Right lobe of liver (tissue), 6 donors: ENCODE data around the gene LGALS8. TPM values are rescaled to one million over a fixed set of nuclear protein-coding genes. Genes with fewer than 3 reads are reported as not detected.

Experiments used
- ATAC-seq, 4 donors: fragments of 200-7000 bp; cut with Tn5 transposase; one replicate each; pipeline ENCODE4 v1.9.1; 2020; ENCODE audit warnings: mild to moderate bottlenecking in 4 of 4, moderate library complexity in 4 of 4
- DNase-seq, 3 donors: peaks; one replicate each; pipeline ENCODE4 v3.0.0-alpha.2; 2020
- H3K27ac ChIP-seq, 3 donors: fragments of 200-600 bp; one replicate each; pipeline ENCODE4 v1.8.0; 2022
- H3K27me3 ChIP-seq, 2 donors: fragments of 200-600 bp; one replicate each; pipeline ENCODE4 v1.8.0; 2022
- H3K36me3 ChIP-seq, 4 donors: fragments of 200-600 bp; sonication (generic) in 1 of 4; one replicate each; pipeline versions ENCODE4 v1.5.1 to v1.8.0; 2017 to 2022; ENCODE audit warnings: control low read depth in 1 of 4
- H3K4me1 ChIP-seq, 4 donors: fragments of 200-600 bp; sonication (generic) in 1 of 4; one replicate each; pipeline versions ENCODE4 v1.5.1 to v1.8.0; 2017 to 2022; ENCODE audit warnings: control low read depth in 1 of 4
- H3K4me3 ChIP-seq, 3 donors: fragments of 200-600 bp; one replicate each; pipeline ENCODE4 v1.8.0; 2022
- H3K9me3 ChIP-seq, 4 donors: fragments of 200-600 bp; sonication (generic) in 1 of 4; one replicate each; pipeline versions ENCODE4 v1.5.1 to v1.8.0; 2017 to 2022; ENCODE audit warnings: control low read depth in 1 of 4
- POLR2A ChIP-seq: fragments of 450-650 bp; IDR thresholded peaks from one replicate; pipeline ENCODE4 v1.6.1; 2017; ENCODE audit warnings: antibody characterized with exemption, mild to moderate bottlenecking
- WGBS: methylation state at CpG from one replicate; pipeline ENCODE4 v1.1.6; 2018; ENCODE audit warnings: low coverage, low lambda C conversion rate; ENCODE audit not compliant: insufficient coverage; ENCODE audit errors: missing lambda C conversion rate; 5-methylcytosine and 5-hydroxymethylcytosine counted together
- intact Hi-C, 2 donors: fragments of 100-400 bp; cut with DNase I; formaldehyde crosslinking; loops; one replicate each; pipeline versions ENCODE4 v1.11.2 to v1.14.1; 2022
- total RNA-seq, 6 experiments: library from RNA; depleted of rRNA in 2 of 6; stranded (reverse); fragments of >200 nt in 2 of 6; fragmentation: NEBNext Ultra II Directional in 3 of 6; extraction: Animal tissue kit (Norgen Biotek cat#: 25700) in 3 of 6; gene quantifications; one replicate each; pipeline versions ENCODE4 v1.1.0 to v1.2.4, GENCODE V29; 2016 to 2023
- TF ChIP-seq, protein P1 (sequence below), 4 donors: fragments of 200-600 bp in 3 of 4; fragments of 450-650 bp in 1 of 4; IDR thresholded peaks; one replicate each; pipeline versions ENCODE4 v1.5.1 to v1.8.0; 2016 to 2022; ENCODE audit warnings: antibody characterized with exemption in 4 of 4, mild to moderate bottlenecking in 2 of 4
- donor health status: DM: no; HTN: yes; CAD: no.
- donor health status: DM: no; HTN: no; CAD: no.
- donor health status: DM: no; HTN: no; CAD: no.
- donor health status: DM: no; HTN: yes; CAD: no.
- donor health status: DM: no; HTN: yes; CAD: no.

The LGALS8 gene
- total RNA-seq, 6 experiments from 2014 or later, result 30.4 to 69.3 (median 42.3) TPM

DNA sequence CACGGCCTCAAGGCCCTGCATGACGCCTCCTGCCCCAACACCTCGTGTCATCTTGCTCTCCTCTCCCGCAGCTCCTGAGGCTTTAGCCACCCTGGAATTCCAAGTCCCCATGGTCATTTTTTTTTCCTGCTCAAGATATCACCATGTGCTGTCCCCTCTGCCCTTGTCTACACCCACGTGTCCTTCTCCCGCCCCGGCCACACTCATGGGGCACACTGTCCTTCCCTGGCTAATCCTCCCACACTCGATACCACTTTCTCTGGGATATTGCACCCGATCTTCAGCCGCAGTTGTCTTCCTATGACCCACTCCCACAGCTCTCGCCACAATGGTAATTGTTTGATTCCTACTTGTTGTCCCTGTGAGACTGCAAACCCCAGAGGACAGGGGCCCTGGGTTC is 29.7 kb upstream of the LGALS8 start:
- no peaks in the 10 kb centered on the region for H3K4me1 ChIP-seq
- no peak overlapping the region for H3K4me3 ChIP-seq
- intact Hi-C loops, result no loop called here
- H3K9me3 ChIP-seq, result no peaks in the 10 kb centered on the region
- DNase-seq, result no peak
- H3K27me3 ChIP-seq, result no peaks in the 10 kb centered on the region
- no peak for ATAC-seq
- 98% methylated on average over 7 of the region's 11 CpGs for WGBS
- no peaks in the 10 kb centered on the region for H3K36me3 ChIP-seq
- H3K27ac ChIP-seq, result no peak overlapping the region
- TF ChIP-seq, protein P1, sequence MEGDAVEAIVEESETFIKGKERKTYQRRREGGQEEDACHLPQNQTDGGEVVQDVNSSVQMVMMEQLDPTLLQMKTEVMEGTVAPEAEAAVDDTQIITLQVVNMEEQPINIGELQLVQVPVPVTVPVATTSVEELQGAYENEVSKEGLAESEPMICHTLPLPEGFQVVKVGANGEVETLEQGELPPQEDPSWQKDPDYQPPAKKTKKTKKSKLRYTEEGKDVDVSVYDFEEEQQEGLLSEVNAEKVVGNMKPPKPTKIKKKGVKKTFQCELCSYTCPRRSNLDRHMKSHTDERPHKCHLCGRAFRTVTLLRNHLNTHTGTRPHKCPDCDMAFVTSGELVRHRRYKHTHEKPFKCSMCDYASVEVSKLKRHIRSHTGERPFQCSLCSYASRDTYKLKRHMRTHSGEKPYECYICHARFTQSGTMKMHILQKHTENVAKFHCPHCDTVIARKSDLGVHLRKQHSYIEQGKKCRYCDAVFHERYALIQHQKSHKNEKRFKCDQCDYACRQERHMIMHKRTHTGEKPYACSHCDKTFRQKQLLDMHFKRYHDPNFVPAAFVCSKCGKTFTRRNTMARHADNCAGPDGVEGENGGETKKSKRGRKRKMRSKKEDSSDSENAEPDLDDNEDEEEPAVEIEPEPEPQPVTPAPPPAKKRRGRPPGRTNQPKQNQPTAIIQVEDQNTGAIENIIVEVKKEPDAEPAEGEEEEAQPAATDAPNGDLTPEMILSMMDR (IDR thresholded peaks at IDR 0.05), result no peak
- TF ChIP-seq POLR2A, result no peak

DNA sequence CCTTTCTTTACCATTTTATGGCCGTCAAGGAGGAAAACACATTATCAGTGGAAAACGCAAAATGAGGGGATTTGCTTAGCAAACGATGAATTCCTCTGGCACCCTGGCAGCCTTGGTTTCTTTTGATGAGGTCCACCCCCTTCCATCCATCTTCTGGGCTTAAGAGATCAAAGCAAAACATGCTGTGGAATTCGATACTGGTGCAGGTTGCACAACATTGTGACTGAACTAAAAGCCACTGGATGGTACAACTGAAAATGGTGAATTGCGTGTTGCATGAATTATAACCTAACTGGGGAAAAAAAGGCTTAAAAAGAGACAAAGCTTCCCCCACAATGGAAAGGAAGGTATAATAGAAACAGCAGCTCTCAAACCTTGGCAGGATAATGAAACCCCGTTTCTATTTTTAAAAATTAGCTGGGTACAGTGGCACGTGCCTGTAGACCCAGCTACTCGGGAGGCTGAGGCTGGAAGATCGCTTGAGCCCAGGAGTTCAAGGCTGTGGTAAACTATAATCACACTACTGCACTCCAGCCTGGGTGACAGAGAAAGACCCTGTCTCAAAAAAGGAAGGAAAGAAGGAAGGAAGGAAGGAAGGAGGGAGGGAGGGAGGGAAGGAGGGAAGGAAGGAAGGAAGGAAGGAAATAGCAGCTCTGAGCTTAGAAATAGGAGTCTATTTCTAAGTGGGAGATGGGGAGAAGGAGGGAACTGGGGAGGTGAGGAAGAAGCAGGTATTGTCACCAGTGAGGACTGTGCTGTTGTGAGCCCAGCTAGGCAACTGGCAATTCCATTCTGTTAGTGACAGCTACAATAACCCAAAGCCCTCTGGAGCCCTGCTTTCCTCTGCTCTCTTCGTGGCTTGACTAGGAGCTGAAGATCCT is 29.0 kb upstream of the LGALS8 start:
- intact Hi-C loops, result no loop called here
- no peak for ATAC-seq

DNA sequence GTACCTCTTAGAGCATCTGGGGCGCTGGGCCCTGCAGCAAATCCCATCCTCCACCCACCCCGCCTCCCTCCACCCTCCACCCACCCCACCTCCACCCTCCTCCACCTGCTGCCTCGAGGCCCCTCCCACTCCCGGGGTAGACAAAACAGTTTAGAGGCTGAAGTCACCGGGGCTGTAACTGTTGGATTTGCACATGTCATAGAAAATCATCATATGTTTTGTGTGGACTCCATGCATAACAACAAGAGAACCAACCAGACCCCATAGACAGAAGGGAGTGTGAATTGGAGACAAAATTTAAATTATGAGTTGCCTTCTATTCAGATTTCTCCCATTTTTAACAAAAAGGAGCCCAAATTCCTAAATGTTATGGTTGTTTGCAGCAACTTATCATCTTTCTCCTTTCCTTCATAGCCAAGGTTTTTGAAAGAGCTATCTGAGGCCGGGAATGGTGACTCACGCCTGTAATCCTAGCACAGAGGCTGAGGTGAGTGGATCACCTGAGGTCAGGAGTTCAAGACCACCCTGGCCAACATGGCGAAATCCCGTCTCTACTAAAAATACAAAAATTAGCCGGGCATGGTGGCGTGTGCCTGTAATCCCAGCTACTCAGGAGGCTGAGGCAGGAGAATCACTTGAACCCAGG is 28.2 kb upstream of the LGALS8 start:
- no peak for DNase-seq
- no peaks in the 10 kb centered on the region for H3K9me3 ChIP-seq
- H3K4me1 ChIP-seq, result no peaks in the 10 kb centered on the region
- 59% methylated on average over 5 of the region's 11 CpGs for WGBS
- no peak for ATAC-seq
- no peaks in the 10 kb centered on the region for H3K27me3 ChIP-seq
- H3K36me3 ChIP-seq, result no peaks in the 10 kb centered on the region
- H3K27ac ChIP-seq, result no peak overlapping the region
- H3K4me3 ChIP-seq, result no peak overlapping the region
- TF ChIP-seq, protein P1 (IDR thresholded peaks at IDR 0.05), result no peak
- TF ChIP-seq POLR2A, result no peak
- intact Hi-C loops, result no loop called here

More for the DNA sequence above, 29.0 kb upstream of the LGALS8 start:
- TF ChIP-seq, protein P1 (IDR thresholded peaks at IDR 0.05), result no peak
- no peak for TF ChIP-seq POLR2A
- DNase-seq, result no peak
- Histone ChIP-seq H3K9me3 (no peaks in the 10 kb centered on the region), H3K36me3 (no peaks in the 10 kb centered on the region), H3K27ac (no peak overlapping the region), H3K27me3 (no peaks in the 10 kb centered on the region), H3K4me1 (no peaks in the 10 kb centered on the region), H3K4me3 (no peak overlapping the region)
- WGBS, result 24% methylated on average over 9 of the region's 10 CpGs

DNA sequence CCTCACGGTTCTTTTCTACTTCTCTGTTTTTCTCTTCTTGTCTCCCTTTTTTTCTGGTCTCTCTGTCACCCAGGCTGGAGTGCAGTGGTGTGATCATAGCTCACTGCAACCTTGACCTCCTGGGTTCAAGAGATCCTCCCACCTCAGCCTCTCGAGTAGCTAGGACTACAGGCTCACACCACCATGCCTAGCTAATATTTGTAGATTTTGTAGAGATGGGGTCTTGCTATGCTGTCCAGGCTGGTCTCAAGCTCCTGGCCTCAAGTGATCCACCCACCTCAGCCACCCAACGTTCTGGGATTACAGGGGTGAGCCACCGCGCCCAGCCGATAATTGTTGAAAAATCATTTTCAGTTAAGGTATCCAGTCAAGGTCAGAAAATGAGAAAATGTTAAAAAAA is 25.9 kb upstream of the LGALS8 start:
- DNase-seq, result no peak
- 88% methylated on average over 5 of the region's 6 CpGs for WGBS

More for the DNA sequence above, 25.9 kb upstream of the LGALS8 start:
- Histone ChIP-seq H3K4me1 (peaks cover 0 to under 1% (median 0%) of the 10 kb centered on the region in 4 donors), H3K27ac (no peak overlapping the region), H3K4me3 (no peak overlapping the region), H3K36me3 (no peaks in the 10 kb centered on the region), H3K27me3 (no peaks in the 10 kb centered on the region), H3K9me3 (no peaks in the 10 kb centered on the region)
- intact Hi-C loops, result no loop called here
- ATAC-seq, result no peak
- TF ChIP-seq, protein P1 (IDR thresholded peaks at IDR 0.05), result no peak
